Nucleus accumbens (tissue), 56 donors: ENCODE data around the gene ADGRL3.
"Not testable (repeated sequence)": the region's sequence is repeated elsewhere in the genome, so short reads cannot be mapped to it uniquely, and the experiment has no call there.

Experiments
- DNase-seq, 56 donors: peaks; one replicate each; lab custom pipeline; 2025; lab: John Stamatoyannopoulos, UW

The ADGRL3 gene

DNA sequence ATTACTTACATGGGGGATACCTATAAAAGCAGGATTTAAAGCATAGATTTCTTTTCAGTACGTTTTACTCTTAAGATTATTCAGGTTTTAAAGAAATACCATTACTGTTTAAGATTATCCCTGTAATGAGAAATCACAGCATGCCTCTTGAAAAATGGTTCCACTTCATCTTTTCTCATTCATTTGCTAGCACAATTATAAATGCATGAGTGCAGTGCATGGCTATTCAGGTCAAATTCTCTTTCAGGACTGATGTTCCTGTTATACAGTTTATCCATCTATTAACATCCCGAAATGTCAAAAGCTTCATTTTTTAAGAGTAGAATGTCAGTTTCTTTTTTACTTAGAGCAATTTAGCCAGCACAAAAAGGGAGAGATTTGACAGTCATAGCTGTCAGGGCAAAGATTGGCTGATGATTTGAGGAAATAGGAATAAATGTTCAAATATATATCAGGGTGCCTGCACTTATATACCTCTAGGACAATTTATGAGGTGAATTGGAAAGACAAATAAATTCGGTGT is 135.2 kb downstream of the ADGRL3 start:
- no peak for DNase-seq

DNA sequence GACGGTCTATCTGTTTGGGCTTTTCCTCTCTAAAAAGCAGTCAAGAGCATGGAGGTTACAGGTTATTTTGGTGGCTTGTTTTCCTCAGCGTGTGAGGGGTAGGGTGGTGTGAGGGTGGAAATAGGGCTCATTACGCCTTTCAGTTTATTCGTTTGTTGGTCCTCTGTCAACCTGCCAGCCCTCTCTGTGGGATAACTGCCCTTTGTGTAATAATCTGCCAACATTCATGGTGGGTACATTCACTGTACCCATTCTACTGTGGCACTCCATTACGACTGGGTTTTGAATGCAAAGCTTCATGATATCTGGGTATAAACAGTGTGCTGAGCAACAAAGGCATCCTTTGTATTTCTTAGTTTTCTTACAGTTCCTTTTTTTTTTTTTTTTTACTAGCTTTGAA is 136.4 kb downstream of the ADGRL3 start:
- DNase-seq = peak in 32 of 56 donors; percentile 1 to 70 (median 16)

DNA sequence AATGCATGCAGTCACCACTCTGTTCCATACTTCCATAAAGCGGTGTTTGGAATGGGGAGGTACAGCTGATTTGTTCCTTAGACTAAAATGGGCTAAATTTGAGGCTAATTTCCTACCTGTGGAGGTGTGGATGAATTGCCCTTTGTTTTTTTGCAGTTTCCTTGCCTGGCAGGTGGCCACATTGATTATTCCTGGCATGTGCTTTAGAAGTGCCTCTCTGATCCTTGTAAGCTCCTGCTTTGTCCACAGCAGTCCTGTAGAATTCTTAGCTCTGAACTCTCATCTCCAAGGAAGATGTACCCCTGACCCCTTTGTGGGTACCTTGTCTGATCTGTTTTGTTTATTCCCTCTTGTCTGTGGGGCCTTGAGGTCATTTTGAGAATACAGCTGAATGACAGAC is 136.8 kb downstream of the ADGRL3 start:
- no peak for DNase-seq

DNA sequence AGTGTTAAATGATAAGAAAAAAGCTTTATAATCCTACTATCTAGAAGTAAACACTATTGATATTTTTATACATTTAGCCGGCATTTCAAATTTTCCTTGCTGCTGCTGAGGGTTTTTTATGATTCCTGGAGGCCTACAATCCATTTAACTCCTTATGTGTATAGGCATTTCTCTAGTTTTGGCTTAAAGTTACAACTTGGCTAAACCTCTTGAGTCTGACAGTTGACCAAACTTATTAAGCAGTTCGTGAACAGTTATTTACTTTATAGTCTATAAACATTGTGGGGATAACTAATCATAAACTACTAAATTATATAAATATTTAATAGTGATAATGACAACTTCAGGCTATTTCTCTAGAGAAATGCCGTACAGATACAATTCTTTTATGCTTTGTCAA is 141.9 kb downstream of the ADGRL3 start:
- no peak for DNase-seq

DNA sequence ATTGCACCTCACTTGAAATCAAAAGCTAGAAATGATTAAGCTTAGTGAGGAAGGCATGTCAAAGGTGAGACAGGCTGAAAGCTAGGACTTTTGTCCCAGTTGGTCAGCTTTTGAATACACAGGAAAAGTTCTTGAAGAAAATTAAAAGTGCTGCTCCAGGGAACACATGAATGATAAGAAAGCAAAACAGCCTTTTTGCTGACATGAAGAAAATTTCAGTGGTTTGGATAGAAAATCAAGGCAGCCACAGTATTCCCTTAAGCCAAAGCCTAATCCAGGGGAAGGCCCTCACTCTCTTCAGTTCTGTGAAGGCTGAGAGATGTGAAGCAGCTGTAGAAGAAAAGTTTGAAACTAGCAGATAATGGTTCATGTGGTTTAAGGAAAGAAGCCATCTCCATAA is 150.8 kb downstream of the ADGRL3 start:
- DNase-seq = no peak

DNA sequence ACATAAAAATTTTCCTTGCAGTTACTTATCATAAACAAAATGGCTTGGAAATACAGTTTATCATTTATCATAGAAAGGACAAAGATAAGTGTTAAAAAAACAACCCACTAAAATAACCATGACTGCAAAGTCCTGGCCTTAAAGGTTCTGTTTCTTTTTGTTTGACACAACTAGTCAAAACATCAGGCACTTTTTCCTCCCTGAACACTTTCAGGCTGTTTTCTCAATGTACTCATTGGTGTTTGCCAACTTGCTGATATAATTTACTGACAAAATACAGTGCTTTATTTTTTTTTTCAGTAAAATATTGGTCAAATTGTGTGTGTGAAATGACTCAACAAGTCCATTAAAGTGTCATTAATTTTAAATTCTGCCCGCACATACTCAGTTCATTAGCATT is 156.6 kb downstream of the ADGRL3 start:
- no peak for DNase-seq

DNA sequence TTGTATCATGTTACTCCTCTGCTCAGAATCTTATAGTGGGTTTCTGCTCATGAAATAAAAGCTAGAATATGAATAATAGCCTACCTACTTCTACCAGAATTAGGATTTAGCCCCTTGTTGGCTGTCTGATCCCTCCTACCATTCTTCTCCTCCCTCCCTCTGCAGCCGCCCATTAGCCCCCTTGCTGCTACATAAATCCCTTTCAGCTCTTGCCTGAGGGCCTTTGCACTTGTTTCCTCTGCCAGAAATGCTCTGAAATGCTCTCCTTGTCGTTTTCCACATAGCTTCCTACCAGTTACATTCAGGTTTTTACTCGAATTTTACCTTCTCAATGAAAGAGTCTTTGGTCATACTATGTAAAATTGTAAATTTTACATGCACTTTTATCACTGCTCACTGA is 159.2 kb downstream of the ADGRL3 start:
- no peak for DNase-seq

DNA sequence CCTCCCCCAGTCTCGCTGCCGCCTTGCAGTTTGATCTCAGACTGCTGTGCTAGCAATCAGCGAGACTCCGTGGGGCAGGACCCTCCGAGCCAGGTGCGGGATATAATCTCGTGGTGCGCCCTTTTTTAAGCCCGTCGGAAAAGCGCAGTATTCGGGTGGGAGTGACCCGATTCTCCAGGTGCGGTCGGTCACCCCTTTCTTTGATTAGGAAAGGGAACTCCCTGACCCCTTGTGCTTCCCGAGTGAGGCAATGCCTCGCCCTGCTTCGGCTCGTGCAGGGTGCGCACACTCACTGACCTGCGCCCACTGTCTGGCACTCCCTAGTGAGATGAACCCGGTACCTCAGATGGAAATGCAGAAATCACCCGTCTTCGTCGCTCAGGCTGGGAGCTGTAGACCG is 172.7 kb downstream of the ADGRL3 start:
- DNase-seq = not testable (repeated sequence)

DNA sequence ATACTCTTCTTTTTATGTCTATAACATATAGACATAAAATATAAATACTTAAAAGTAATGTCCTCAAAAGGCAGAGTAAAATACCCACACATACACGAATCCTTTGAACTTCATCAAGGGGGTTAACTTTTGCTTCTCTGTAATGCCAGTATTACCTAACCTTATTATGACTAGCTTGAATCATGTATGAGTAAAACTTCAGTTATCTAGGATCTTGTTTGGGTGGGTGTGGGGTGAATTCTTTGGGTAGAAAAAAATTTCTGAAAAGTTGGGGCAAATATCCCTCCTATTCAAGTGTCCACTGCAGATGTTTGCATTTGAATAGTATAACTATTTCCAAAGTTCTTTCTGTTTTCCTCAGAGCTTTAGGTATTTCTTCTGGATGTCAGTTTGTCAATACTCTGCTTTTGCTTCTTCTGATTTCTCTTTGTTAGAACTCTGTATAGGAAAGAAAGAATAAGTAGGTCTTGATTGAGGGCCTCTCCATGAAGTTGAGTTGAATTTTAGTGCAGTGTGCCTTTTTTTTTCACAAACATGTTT is 173.8 kb downstream of the ADGRL3 start:
- no peak for DNase-seq

DNA sequence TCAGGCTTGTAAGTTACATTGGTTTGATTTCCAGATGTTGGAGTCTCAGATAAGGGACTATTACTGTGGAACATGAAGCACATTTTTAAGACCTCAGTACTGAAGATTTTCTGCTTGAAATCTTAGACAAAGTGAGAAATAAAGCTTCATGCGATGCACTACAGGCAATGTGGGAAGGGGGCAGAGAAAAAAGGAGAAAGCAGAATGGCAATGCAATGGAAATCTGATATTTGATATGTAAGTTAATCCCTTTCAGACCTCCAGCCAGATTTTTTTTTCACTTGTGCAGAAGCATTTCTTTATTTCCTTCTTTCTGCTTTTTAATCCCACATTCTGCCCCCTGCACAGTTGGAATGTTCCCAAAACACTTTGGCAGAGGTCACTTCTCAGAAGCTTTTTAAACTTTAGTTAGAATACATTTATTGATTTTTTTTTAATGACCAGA is 174.3 kb downstream of the ADGRL3 start:
- DNase-seq = no peak

DNA sequence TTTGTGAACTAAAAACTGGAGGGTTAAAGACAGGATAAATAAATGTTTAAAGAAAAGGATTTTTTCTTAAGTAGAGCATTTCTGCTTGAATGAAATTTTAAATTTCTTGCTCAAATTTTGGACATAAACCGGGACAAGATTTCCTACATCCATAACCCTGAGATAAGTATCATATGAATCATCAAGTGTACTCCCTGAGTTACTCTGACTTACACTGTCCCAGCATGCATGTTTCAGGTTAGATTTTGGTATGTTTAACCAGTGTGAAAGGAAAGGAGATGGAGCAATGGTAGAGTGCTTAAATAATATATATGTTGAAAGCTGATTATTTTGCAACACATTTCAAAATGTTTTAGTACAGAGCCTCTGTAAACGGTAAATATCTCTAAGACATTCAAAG is 175.2 kb downstream of the ADGRL3 start:
- no peak for DNase-seq

DNA sequence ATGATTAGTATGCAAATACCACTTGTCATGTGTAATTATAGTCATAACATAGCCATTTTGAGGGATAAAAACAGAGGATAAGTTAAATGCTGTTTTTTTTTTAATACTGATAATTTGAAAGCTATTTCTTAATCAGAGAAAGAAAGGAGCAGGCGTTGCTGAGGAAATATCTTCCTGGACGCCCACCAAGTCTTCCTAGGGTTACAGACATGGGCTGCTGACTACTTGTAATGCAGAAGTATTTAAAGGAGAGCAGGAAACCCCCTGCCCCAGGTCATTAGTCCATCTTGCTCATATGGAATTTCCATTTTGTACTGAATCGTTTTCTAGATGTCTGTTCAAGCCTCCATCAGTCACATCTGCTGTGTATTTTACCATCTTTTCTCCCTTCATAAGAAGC is 176.2 kb downstream of the ADGRL3 start:
- DNase-seq = no peak

DNA sequence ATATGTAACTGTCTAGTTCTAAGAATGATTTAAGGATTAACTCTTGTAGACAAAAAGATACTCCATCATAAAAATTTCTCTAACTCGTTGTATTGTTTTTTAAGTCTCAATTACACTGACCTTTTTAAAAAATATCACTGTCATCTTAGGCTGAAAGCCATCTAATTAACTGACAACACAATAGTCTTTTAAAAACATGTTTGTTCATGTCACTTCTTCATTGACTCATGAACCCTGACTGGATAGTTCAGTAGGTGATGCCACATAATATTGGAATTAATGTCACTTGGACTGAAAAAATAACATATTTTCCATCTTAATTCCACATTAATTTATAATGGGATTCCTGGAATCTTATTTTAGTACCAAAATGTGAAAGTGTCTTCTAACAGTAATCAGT is 179.3 kb downstream of the ADGRL3 start:
- DNase-seq = no peak

DNA sequence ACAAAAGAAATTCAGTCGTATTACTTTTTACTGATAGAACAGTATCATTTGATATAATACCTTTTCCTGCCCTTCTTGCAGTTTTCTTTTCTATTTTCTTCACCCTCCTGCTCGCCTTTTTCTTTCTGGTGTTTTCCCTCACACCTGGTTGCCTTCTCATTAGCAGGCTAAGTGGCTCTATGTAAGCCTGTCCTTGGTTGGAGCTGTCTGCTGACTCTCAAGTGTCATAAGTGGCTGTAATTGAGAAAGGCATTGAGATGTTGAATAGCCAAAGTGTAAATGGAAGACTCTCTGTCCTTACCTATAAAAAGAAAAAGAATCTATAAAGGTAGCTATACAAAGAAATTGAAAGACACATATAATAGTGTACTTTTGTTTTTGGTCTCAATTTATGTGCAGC is 180.7 kb downstream of the ADGRL3 start:
- no peak for DNase-seq

DNA sequence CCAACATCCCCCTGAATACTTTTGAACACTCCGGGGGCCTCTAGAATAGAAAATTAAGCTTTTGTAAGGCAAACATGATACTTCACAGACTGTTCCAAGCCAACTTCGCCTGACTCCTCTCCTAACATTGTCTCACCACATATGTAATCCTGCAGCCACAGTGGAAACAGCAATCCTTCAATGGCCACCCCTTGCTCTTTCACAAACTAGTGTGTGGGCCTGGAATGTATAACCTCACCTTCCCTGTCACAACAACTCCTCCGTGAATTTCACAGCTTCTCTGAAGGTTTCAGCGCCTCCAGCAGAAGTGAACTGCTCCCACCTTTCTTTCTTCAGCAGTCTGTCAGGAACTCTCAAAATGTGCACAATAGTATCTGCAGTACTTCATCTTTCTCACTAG is 185.1 kb downstream of the ADGRL3 start:
- DNase-seq = peak in 10 of 56 donors; percentile 0 to 25 (median 11)

DNA sequence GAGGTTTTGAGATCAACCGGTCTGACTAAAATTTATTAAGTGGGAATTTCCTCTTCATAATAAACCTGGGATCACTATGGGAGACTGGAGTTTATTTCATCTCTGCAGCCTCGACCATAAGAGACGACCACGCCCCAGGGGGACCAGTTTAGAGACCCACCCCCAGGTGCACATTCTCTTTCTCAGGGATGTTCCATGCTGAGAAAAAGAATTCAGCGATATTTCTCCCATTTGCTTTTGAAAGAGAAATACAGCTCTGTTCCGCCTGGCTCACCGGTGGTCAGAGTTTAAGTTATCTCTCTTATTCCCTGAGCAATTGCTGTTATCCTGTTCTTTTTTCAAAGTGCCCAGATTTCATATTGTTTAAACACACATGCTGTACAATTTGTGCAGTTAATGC is 187.2 kb downstream of the ADGRL3 start:
- DNase-seq = not testable (repeated sequence)

DNA sequence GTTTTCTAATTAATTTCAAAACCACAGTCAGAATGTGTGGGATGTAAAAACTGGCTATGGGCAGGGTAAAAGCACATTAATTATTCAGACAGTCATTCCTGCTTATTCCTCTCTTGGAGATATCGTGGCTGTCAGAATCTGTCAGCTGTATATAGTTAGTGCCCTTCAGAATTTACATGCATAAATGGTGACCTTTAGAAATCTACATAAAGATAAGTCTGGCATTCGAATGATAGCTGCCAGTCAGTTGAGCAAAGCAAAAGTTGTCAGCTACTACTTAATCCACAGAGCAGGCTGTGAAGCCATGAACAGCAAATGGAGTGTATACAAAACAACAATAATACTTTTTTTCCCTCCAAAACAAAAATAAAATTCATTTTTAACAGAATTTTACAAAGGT is 189.5 kb downstream of the ADGRL3 start:
- DNase-seq = no peak

DNA sequence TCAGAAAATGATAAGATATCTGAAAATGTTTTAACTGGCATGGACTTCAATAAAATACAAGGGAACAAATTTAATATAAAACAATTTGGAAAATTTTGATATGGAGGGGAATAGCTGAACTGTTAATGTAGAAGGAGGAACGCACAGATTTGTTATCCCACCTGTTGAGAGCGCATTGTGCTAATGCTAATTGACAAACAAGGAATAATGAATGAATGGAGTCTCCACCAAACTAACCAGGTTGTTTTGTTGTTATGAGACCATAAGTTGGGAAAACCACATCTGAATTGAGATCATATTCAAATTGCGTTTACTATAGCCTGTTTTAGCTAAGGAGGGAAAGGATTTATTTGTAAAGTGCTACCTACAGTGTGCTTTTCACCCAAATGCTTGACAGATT is 195.6 kb downstream of the ADGRL3 start:
- DNase-seq = no peak

DNA sequence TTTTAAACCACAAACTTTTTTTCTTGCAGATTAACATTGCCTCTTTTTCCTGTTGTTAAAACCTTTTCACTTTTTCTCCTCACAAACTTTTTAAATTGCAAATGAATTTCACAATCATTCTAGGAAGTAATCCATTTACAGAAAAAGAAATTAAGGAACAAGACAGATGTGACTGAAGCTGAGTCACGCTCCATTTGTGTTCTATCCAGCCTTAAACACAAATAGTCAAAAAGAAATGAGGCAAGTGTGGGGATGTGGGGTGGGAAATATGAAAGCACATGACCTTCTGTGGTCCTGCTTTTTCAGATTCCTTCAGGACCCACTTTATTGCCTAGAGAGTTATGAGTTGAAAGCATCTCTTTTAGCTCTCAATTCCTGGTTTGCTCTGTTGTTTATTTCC is 197.0 kb downstream of the ADGRL3 start:
- no peak for DNase-seq

DNA sequence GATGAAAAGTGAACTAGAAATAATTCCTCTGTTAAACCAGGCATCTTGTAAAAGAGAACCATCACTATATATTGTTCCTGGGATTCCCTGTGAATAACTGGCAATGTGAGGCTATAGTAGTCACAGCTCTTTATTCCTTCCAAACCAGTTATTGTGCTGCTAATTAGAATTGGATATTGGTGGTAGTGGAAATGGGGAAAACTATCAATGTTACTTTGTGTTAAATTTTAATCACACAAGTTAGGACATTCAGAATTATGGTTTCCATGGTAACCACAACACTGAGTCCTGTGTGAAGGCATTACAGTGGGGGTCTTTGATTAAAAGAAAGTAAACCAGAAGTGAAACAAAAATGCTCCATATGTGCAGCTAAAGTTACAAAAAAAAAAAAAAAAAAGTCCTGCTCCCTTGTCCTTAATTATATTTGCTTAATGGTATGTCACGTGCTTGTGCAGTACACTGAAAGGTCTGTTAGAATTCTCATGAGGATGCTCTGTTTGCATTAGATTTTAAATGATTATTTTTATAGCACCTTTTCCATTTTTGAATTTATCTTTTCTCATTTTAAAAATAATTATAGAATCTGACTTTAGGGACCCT is 200.4 kb downstream of the ADGRL3 start:
- DNase-seq = no peak

DNA sequence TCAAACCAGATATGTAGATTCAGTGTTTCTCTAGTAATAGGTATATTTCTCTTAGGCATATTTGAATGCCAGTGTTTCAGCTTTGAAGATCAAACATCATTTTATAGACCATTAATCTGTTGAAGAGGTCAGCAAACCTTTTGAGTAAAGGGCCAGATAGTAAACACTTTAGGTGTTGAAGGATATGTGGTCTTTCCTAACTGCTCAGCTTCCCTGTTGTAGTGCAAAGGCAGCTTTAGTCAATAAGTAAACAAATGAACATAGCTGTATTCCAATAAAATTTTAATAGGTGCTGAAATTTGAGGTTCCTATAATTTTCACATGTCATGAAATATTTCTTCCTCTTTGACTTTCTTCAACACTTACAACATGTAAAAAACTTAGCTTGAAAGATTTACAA is 201.6 kb downstream of the ADGRL3 start:
- no peak for DNase-seq

DNA sequence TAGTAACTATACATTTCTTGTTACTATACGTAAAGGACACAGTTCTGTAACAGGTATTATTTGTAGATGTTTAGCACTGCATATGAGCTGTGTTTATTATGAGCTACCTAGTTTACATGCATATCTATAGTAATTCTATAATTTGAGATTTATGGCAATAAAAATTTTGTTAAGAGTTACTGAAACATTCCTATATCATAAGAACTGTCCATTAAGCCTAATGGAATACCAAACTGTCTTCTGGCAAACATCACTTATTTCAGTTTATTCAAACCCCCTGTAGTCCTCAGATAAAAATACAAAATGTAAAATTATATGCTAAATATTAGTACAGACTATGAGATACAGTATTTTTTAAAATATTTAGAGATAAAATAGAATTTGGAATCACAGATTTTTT is 205.2 kb downstream of the ADGRL3 start:
- DNase-seq = no peak

DNA sequence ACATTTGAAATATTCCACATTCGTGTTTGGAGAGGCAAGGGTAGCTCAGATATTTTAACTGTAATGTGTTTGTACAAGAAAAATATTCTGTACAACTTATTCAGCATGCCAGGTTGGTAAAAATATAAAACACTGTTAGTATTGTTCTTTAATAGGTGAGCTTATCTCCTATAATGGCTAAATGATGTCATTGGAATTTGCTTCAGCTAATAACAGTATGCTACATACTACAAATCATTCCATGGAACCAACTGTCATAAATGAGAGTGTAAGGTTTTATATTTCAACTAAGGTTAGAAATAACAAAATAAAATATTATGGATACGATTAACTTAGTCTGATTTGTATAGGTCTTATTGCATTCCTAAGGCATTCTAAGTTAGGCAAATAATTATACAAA is 206.6 kb downstream of the ADGRL3 start:
- DNase-seq = no peak
